Vagina (tissue), 2 donors: ENCODE results near the gene RNF223. TPM values are rescaled to one million over a fixed set of nuclear protein-coding genes. Genes with fewer than 3 reads are reported as not detected.

Source experiments
- DNase-seq, 2 donors: peaks; one replicate each; pipeline ENCODE4 v3.0.0-alpha.2; 2017; ENCODE audit errors: extremely low spot score in 2 of 2
- H3K27ac ChIP-seq: fragments of 200-600 bp; sonication (generic); one replicate; pipeline ENCODE4 v1.5.1; 2019
- H3K27me3 ChIP-seq: fragments of 200-600 bp; sonication (generic); one replicate; pipeline ENCODE4 v1.5.1; 2019
- H3K36me3 ChIP-seq, 2 donors: fragments of 200-600 bp; sonication (generic); one replicate each; pipeline ENCODE4 v1.5.1; 2017 to 2019
- H3K4me1 ChIP-seq: fragments of 200-600 bp; sonication (generic); one replicate; pipeline ENCODE4 v1.5.1; 2019
- H3K4me3 ChIP-seq, 2 donors: fragments of 200-600 bp; sonication (generic); 1 replicate in 1 of 2; 2 replicates in 1 of 2; pipeline ENCODE4 v1.5.1; 2016 to 2019
- H3K9me3 ChIP-seq: fragments of 200-600 bp; sonication (generic); one replicate; pipeline ENCODE4 v1.5.1; 2019
- POLR2A ChIP-seq, 2 donors: fragments of 450-650 bp; IDR thresholded peaks; one replicate each; pipeline ENCODE4 v1.6.1; 2017; ENCODE audit warnings: antibody characterized with exemption in 2 of 2, mild to moderate bottlenecking in 2 of 2, moderate library complexity in 2 of 2
- POLR2AphosphoS5 ChIP-seq, 2 donors: sonication (generic); formaldehyde crosslinking; IDR thresholded peaks; one replicate each; pipeline ENCODE4 v1.9.0; 2017; ENCODE audit warnings: antibody characterized with exemption in 2 of 2, mild to moderate bottlenecking in 2 of 2, low read depth in 1 of 2; ENCODE audit not compliant: insufficient read depth in 1 of 2
- intact Hi-C: fragments of 100-400 bp; cut with DNase I; formaldehyde crosslinking; loops from one replicate; pipeline ENCODE4 v1.15.1; 2023
- total RNA-seq: library from RNA; depleted of rRNA; stranded (reverse); fragments of >200 nt; gene quantifications from one replicate; pipeline ENCODE4 v1.2.3, GENCODE V29; 2016
- TF ChIP-seq, protein P1 (sequence below), 3 experiments: fragments of 450-650 bp in 2 of 3; fragments of 200-600 bp in 1 of 3; sonication (generic) in 1 of 3; IDR thresholded peaks; one replicate each; pipeline ENCODE4 v1.5.1; 2017 to 2019; ENCODE audit warnings: antibody characterized with exemption in 3 of 3, mild to moderate bottlenecking in 2 of 3, moderate library complexity in 2 of 3

The RNF223 gene
- total RNA-seq, 1 donor from 2014 or later: 4.9 TPM

DNA sequence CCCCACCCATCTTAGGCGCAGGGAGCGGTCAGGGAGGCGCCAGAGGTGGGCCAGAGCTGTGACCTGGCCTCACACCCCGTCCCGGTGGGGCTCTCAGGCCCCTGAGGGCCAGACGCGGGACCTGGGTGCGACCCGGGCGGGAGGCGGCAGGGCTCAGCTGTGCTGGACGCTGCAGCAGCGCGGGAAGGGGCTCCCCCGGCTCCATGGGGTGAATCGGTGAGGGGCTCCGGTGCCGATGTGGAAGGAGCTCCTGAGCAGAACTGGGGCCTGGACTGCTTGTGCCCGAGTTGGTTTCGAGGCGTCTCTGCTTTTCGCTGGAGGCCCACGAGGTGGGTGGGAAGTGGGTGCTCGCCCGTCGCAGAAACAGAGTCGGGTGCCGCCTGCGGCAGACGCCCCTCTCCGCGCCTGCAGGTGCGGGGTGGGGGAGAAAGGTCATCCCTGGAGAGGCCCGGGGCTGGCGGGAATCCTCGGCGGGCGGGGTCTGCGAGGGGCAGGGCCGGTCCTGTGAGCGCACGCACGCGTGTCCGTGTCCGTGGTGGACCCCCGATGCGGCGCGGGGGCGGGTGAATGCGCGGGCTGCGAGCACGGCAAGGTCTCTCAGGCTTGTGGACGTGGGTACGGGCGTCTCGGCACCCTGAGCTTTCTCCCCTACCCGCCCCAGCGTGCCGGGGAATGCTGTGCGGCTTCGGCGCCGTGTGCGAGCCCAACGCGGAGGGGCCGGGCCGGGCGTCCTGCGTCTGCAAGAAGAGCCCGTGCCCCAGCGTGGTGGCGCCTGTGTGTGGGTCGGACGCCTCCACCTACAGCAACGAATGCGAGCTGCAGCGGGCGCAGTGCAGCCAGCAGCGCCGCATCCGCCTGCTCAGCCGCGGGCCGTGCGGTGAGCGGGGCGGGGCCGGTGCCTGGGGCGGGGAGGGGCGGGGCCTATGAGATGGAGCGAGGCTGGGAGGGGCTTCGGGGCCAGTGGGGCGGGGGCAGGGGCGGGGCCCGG, 33.8 kb downstream of the RNF223 start:
- TF ChIP-seq, protein P1, sequence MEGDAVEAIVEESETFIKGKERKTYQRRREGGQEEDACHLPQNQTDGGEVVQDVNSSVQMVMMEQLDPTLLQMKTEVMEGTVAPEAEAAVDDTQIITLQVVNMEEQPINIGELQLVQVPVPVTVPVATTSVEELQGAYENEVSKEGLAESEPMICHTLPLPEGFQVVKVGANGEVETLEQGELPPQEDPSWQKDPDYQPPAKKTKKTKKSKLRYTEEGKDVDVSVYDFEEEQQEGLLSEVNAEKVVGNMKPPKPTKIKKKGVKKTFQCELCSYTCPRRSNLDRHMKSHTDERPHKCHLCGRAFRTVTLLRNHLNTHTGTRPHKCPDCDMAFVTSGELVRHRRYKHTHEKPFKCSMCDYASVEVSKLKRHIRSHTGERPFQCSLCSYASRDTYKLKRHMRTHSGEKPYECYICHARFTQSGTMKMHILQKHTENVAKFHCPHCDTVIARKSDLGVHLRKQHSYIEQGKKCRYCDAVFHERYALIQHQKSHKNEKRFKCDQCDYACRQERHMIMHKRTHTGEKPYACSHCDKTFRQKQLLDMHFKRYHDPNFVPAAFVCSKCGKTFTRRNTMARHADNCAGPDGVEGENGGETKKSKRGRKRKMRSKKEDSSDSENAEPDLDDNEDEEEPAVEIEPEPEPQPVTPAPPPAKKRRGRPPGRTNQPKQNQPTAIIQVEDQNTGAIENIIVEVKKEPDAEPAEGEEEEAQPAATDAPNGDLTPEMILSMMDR (IDR thresholded peaks at IDR 0.05): peak in 1 of 3 experiments; percentile 17
- TF ChIP-seq POLR2A (IDR thresholded peaks at IDR 0.05) (no peak), POLR2AphosphoS5 (IDR thresholded peaks at IDR 0.05; ENCODE audit: insufficient read depth in 1 of 2, low read depth in 1 of 2) (peak in 1 of 2 donors; percentile 39)
- no peaks in the 10 kb centered on the region for H3K9me3 ChIP-seq
- H3K36me3 ChIP-seq: peaks cover 0 to 3% of the 10 kb centered on the region in 2 donors
- peak overlapping the region; percentile 46 to 58 for H3K4me3 ChIP-seq
- intact Hi-C loops: no loop called here
- no peaks in the 10 kb centered on the region for H3K27me3 ChIP-seq
- H3K27ac ChIP-seq: no peak overlapping the region
- H3K4me1 ChIP-seq: peaks cover 19% of the 10 kb centered on the region
- DNase-seq: no peak

DNA sequence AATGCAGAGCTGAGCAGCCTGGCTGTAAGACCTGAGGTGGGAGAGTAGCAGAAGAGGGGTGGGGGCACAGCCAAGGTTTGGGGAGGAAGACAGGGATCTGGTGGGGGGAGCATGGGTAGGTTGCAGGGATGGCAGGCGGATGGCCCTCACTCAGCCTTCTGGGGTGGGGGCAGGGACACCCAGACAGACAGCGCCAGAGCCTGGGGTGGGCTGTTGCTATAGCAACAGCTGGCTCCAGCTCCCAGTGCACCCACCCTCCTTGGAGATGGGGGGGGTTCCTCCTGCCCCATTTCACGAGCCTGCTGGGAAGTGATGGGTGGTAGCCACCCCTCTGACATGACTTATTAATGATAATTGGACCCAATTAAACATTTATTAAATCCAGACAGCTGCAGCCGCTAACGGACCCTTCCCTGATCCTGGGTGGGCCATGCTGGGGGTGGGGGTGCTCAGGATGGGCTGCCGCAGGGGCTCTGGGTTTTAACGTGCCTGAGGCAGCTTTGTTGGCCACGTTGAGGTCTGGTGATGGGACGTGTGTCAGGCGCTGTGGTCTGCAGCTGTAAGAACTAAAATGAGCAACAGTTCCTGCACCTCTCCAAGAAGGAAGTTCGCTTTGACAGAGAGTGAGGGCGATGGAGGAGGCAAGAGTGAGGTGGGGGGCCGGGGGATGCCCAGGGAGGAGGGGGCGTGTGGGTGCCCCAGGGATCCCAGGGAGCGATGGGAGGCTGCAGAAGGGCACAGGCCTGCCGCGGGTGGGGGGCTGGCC, 34.8 kb downstream of the RNF223 start:
- peak overlapping the region in 1 of 2 donors; percentile 58 for H3K4me3 ChIP-seq

DNA sequence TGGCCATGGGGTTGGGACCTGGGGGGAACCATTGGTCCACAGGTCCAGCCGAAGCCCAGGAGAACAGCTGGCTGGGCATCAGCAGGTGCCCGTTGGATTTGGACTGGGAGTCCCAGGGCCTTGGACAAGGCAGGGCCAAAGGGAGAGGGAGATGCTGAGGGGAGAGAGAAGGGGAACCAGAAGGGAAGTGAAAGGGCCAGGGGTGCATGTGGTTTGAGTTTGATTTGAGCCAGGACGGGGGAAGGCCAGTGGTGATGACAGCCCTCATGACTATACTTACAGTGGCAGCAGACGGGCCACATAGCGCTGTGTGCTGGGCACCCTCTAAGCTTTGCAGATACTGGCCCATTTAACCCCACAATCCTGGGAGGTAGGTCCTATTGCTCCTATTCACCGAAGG, 35.4 kb downstream of the RNF223 start:
- no peak for DNase-seq
- intact Hi-C loops: no loop called here
- H3K27ac ChIP-seq: no peak overlapping the region
- TF ChIP-seq POLR2AphosphoS5 (IDR thresholded peaks at IDR 0.05; ENCODE audit: insufficient read depth in 1 of 2, low read depth in 1 of 2) (no peak), POLR2A (IDR thresholded peaks at IDR 0.05) (no peak)
- H3K27me3 ChIP-seq: peaks cover 5% of the 10 kb centered on the region
- no peaks in the 10 kb centered on the region for H3K9me3 ChIP-seq
- H3K36me3 ChIP-seq: no peaks in the 10 kb centered on the region
- H3K4me3 ChIP-seq: no peak overlapping the region
- peaks cover 27% of the 10 kb centered on the region for H3K4me1 ChIP-seq

More for the DNA sequence above, 34.8 kb downstream of the RNF223 start:
- Histone ChIP-seq H3K4me1 (peaks cover 20% of the 10 kb centered on the region), H3K27me3 (no peaks in the 10 kb centered on the region), H3K27ac (no peak overlapping the region), H3K36me3 (no peaks in the 10 kb centered on the region), H3K9me3 (no peaks in the 10 kb centered on the region)
- DNase-seq: no peak
- intact Hi-C loops: no loop called here
- TF ChIP-seq, protein P1 (IDR thresholded peaks at IDR 0.05): no peak
- TF ChIP-seq POLR2AphosphoS5 (IDR thresholded peaks at IDR 0.05; ENCODE audit: insufficient read depth in 1 of 2, low read depth in 1 of 2) (no peak), POLR2A (IDR thresholded peaks at IDR 0.05) (no peak)

DNA sequence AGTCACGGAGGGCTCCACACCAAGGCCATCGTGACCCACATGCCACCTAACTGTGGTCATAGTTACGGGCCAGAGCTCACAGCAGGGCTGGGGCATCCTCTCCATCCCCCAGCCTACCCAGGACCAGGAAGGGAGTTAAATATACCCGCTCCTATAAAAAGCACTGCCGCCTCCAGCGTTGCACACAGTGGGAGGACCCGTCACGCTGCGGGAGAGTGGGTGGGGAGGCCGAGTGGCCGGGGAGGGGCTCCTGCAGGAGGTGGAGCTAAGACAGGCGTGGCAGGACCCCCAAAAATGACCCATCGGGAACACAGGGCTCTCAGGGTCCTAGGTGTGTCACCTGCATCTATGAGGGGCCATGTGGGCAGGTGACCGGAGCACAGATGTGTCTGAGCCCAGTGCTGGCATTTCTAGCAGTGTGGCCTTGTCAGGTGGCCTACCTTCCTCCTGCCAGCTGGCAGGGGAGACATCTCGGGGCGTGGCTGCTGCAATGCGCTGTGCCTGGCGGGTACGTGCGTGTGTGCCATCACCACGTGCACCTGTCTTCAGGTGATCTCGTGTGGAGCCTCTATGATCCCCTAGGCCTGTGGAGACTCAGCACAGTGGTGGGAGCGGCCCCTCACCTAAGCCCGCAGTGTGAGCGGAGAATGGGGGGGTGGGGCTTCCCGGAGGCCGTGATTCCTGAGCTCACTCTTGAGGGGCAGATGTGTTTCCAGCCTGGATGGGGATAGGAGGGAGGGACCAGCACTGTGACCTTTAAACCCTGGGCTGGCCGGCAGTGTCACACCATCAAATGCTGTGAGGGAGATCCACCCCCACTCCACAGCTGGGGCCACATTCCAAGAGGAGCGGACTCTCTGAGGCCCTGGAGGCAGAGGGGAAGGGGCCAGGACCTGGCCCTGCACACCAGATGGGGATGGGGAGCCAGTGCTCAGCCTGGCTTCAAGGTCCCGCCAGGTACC, 36.5 kb downstream of the RNF223 start:
- H3K4me3 ChIP-seq: no peak overlapping the region
- TF ChIP-seq POLR2A (IDR thresholded peaks at IDR 0.05) (no peak), POLR2AphosphoS5 (IDR thresholded peaks at IDR 0.05; ENCODE audit: insufficient read depth in 1 of 2, low read depth in 1 of 2) (no peak)
- TF ChIP-seq, protein P1 (IDR thresholded peaks at IDR 0.05): no peak
- H3K27ac ChIP-seq: no peak overlapping the region
- no peaks in the 10 kb centered on the region for H3K36me3 ChIP-seq
- no peak for DNase-seq
- no peaks in the 10 kb centered on the region for H3K9me3 ChIP-seq
- H3K27me3 ChIP-seq: peaks cover 5% of the 10 kb centered on the region
- peaks cover 36% of the 10 kb centered on the region for H3K4me1 ChIP-seq
- intact Hi-C loops: no loop called here
